ENCODE measurements around the gene PTGFRN.

PTGFRN gene

GRCh38 chr1:117017648-117018047 lies 107.9 kb downstream of the PTGFRN start:
- Histone ChIP-seq H3K27ac (no peak overlapping the region), H3K4me3 (no peak overlapping the region), H3K9me3 (ENCODE audit: low read depth, low read length) (no peaks in the 10 kb centered on the region), H3K36me3 (ENCODE audit: insufficient read depth, low read length) (no peaks in the 10 kb centered on the region), H3K9ac (ENCODE audit: insufficient read length) (no peak overlapping the region)
- no peak for DNase-seq (ENCODE audit: low read depth, low spot score)
- no peak for TF ChIP-seq POLR2AphosphoS5 (IDR thresholded peaks at IDR 0.05; ENCODE audit: borderline replicate concordance, low read depth, low read length)
- no peak for TF ChIP-seq EZH2 (IDR thresholded peaks at IDR 0.05)
- TF ChIP-seq FOXP2 (optimal IDR thresholded peaks at IDR 0.05; ENCODE audit: control extremely low read depth, extremely low read length, insufficient read depth): no peak

GRCh38 chr1:117020526-117021156 lies 110.9 kb downstream of the PTGFRN start:
- Histone ChIP-seq H3K9ac (ENCODE audit: insufficient read length) (no peak overlapping the region), H3K36me3 (ENCODE audit: insufficient read depth, low read length) (no peaks in the 10 kb centered on the region), H3K27ac (no peak overlapping the region), H3K9me3 (ENCODE audit: low read depth, low read length) (no peaks in the 10 kb centered on the region), H3K4me3 (no peak overlapping the region)
- DNase-seq (ENCODE audit: low read depth, low spot score): no peak
- TF ChIP-seq POLR2AphosphoS5 (IDR thresholded peaks at IDR 0.05; ENCODE audit: borderline replicate concordance, low read depth, low read length) (no peak), FOXP2 (optimal IDR thresholded peaks at IDR 0.05; ENCODE audit: control extremely low read depth, extremely low read length, insufficient read depth) (no peak), EZH2 (IDR thresholded peaks at IDR 0.05) (no peak)

GRCh38 chr1:117022114-117022513 lies 112.4 kb downstream of the PTGFRN start:
- Histone ChIP-seq H3K9me3 (ENCODE audit: low read depth, low read length) (no peaks in the 10 kb centered on the region), H3K4me3 (no peak overlapping the region), H3K36me3 (ENCODE audit: insufficient read depth, low read length) (no peaks in the 10 kb centered on the region), H3K9ac (ENCODE audit: insufficient read length) (no peak overlapping the region), H3K27ac (no peak overlapping the region)
- no peak for TF ChIP-seq FOXP2 (optimal IDR thresholded peaks at IDR 0.05; ENCODE audit: control extremely low read depth, extremely low read length, insufficient read depth)
- TF ChIP-seq POLR2AphosphoS5 (IDR thresholded peaks at IDR 0.05; ENCODE audit: borderline replicate concordance, low read depth, low read length): no peak
- no peak for TF ChIP-seq EZH2 (IDR thresholded peaks at IDR 0.05)
- DNase-seq (ENCODE audit: low read depth, low spot score): no peak

GRCh38 chr1:117025568-117025967 lies 115.9 kb downstream of the PTGFRN start:
- DNase-seq (ENCODE audit: low read depth, low spot score): no peak
- no peak overlapping the region for H3K4me3 ChIP-seq
- H3K9ac ChIP-seq (ENCODE audit: insufficient read length): no peak overlapping the region
- no peaks in the 10 kb centered on the region for H3K36me3 ChIP-seq (ENCODE audit: insufficient read depth, low read length)
- TF ChIP-seq EZH2 (IDR thresholded peaks at IDR 0.05) (no peak), POLR2AphosphoS5 (IDR thresholded peaks at IDR 0.05; ENCODE audit: borderline replicate concordance, low read depth, low read length) (no peak), FOXP2 (optimal IDR thresholded peaks at IDR 0.05; ENCODE audit: control extremely low read depth, extremely low read length, insufficient read depth) (no peak)
- no peaks in the 10 kb centered on the region for H3K9me3 ChIP-seq (ENCODE audit: low read depth, low read length)
- H3K27ac ChIP-seq: no peak overlapping the region

- Histone ChIP-seq H3K9me3 (ENCODE audit: low read depth, low read length) (no peaks in the 10 kb centered on the region), H3K36me3 (ENCODE audit: insufficient read depth, low read length) (no peaks in the 10 kb centered on the region), H3K9ac (ENCODE audit: insufficient read length) (no peak overlapping the region), H3K27ac (no peak overlapping the region), H3K4me3 (no peak overlapping the region)
- DNase-seq (ENCODE audit: low read depth, low spot score): no peak
- TF ChIP-seq POLR2AphosphoS5 (IDR thresholded peaks at IDR 0.05; ENCODE audit: borderline replicate concordance, low read depth, low read length) (no peak), EZH2 (IDR thresholded peaks at IDR 0.05) (no peak), FOXP2 (optimal IDR thresholded peaks at IDR 0.05; ENCODE audit: control extremely low read depth, extremely low read length, insufficient read depth) (no peak)
Measured at GRCh38 chr1:117026361-117026760, 116.6 kb downstream of the PTGFRN start.

- H3K27ac ChIP-seq: no peak overlapping the region
- H3K9ac ChIP-seq (ENCODE audit: insufficient read length): no peak overlapping the region
- no peaks in the 10 kb centered on the region for H3K36me3 ChIP-seq (ENCODE audit: insufficient read depth, low read length)
- DNase-seq (ENCODE audit: low read depth, low spot score): no peak
- TF ChIP-seq POLR2AphosphoS5 (IDR thresholded peaks at IDR 0.05; ENCODE audit: borderline replicate concordance, low read depth, low read length) (no peak), FOXP2 (optimal IDR thresholded peaks at IDR 0.05; ENCODE audit: control extremely low read depth, extremely low read length, insufficient read depth) (no peak), EZH2 (IDR thresholded peaks at IDR 0.05) (no peak)
- H3K9me3 ChIP-seq (ENCODE audit: low read depth, low read length): no peaks in the 10 kb centered on the region
- H3K4me3 ChIP-seq: no peak overlapping the region
Measured at GRCh38 chr1:117029685-117030084, 120.0 kb downstream of the PTGFRN start.

- DNase-seq (ENCODE audit: low read depth, low spot score): no peak
- TF ChIP-seq EZH2 (IDR thresholded peaks at IDR 0.05) (no peak), FOXP2 (optimal IDR thresholded peaks at IDR 0.05; ENCODE audit: control extremely low read depth, extremely low read length, insufficient read depth) (no peak), POLR2AphosphoS5 (IDR thresholded peaks at IDR 0.05; ENCODE audit: borderline replicate concordance, low read depth, low read length) (no peak)
- H3K9me3 ChIP-seq (ENCODE audit: low read depth, low read length): no peaks in the 10 kb centered on the region
- no peak overlapping the region for H3K4me3 ChIP-seq
- no peaks in the 10 kb centered on the region for H3K36me3 ChIP-seq (ENCODE audit: insufficient read depth, low read length)
- no peak overlapping the region for H3K27ac ChIP-seq
- H3K9ac ChIP-seq (ENCODE audit: insufficient read length): no peak overlapping the region
Measured at GRCh38 chr1:117030271-117030877, 120.7 kb downstream of the PTGFRN start.

- DNase-seq (ENCODE audit: low read depth, low spot score): no peak
- H3K27ac ChIP-seq: no peak overlapping the region
- H3K9me3 ChIP-seq (ENCODE audit: low read depth, low read length): no peaks in the 10 kb centered on the region
- H3K36me3 ChIP-seq (ENCODE audit: insufficient read depth, low read length): no peaks in the 10 kb centered on the region
- H3K4me3 ChIP-seq: no peak overlapping the region
- no peak for TF ChIP-seq POLR2AphosphoS5 (IDR thresholded peaks at IDR 0.05; ENCODE audit: borderline replicate concordance, low read depth, low read length)
- TF ChIP-seq EZH2 (IDR thresholded peaks at IDR 0.05): no peak
- no peak for TF ChIP-seq FOXP2 (optimal IDR thresholded peaks at IDR 0.05; ENCODE audit: control extremely low read depth, extremely low read length, insufficient read depth)
- no peak overlapping the region for H3K9ac ChIP-seq (ENCODE audit: insufficient read length)
Measured at GRCh38 chr1:117032266-117032665, 122.5 kb downstream of the PTGFRN start.

Measured in SK-N-MC (cell line).